GM12874 (cell line): ENCODE results near the gene TUBB3.

Experiments
- CTCF ChIP-seq: IDR thresholded peaks from 2 replicates; pipeline ENCODE4 v1.5.1; 2011; ENCODE audit warnings: low read depth, mild to moderate bottlenecking, control low read depth, low read length, moderate library complexity; ENCODE audit not compliant: insufficient read depth

The TUBB3 gene

GRCh38 chr16:89923640-89924296 is 626 bp downstream of the TUBB3 start:
- no peak for TF ChIP-seq CTCF

DNA sequence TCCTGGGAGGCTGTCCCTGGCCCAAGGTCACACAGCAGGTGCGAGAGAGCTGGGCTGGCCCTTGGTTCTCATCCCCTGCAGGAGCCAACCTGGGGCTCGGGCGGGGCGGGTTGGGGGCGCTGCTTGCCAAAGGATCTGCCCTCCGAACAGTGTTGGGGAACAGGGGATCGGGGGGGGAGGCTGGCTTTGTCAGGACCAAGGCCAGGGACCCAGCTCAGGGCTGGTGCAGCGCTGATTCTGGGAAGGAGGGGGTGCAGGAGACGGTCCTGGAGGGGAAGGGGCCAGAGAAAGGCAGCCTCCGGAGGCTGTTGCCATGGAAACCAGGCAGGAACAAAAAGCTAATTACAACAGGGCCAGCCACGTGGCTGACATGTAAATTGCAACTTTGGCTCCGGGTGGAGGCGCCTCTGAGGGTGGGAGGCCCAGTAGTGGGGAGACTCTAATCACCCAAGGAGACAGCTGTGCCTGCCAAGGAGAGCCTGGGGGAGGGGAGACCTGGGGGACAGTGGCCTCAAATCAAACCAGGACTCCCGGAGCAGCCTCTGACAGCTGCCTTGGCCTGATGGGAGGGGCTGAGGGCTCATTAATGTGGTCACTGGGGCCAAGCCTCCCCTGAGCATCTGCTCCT is 1.3 kb downstream of the TUBB3 start:
- TF ChIP-seq CTCF: no peak

DNA sequence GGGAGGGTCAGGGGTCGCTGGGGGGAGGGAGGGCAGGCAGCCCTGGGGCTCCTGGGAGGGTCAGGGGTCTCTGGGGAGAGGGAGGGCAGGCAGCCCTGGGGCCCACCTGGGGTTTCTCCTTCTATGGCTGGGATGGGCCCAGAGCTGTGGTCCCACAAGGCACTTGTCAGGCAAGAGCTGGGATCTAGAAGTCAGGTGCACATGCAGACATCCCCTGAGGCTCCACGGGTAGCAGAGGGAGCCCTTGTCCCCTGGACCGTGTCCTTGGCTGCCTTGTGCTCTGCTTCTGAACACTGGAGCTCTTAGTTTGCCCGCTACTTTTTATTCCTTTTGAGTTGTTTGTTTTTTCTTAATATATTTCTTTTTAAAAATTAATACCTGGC is 1.8 kb downstream of the TUBB3 start:
- no peak for TF ChIP-seq CTCF

DNA sequence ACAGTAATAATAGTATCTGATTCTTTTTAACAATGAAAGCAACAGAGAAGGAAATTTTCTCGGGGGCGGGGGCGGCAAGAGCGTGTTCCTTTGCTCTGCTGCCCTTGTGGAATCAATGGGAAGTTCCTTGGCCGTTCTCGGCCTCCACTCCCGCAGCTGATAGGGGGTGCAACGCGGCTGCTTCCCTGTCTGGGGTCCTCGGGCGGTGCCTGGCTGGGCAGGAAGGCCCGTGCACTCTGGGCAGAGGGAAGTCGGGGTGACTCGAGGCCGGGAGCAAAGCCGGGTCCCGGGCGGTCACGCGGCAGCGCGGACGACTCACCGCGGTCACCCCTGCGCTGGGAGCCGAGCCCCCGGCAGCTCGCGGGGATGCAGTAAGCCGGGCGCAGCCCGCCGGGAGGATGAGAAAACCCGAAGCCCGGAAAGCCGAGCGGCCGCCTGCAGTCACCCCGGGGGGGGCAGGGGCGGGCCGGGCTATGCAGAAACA is 2.5 kb downstream of the TUBB3 start:
- TF ChIP-seq CTCF: no peak

DNA sequence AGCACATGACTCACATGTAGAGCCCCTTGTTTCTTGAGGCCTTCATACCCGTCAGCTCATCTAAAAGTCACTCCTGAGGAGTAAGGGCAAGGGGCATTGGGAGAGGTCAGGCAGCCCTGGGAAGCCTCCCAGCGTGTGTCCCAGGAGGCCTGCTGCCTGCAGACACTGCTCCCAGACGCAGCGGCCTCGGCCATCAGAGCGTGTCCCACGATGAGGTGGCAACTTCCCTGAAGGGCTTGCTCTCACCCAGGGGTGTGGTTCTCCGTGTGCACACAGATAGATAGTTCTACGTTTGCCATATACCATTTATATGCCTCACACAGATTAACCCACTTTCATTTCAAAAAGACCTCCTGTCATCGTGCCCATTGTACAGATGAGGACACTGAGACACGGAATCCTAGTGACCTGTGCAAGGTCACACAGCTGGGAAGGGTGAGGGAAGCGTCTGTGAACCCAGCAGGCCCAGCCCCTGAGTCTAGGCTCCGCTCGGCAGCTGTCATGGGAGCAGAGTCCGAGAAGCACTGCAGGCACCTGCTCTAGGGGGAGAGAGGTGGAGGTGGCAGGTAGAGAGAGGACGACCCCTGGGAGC is 8.3 kb downstream of the TUBB3 start:
- no peak for TF ChIP-seq CTCF

DNA sequence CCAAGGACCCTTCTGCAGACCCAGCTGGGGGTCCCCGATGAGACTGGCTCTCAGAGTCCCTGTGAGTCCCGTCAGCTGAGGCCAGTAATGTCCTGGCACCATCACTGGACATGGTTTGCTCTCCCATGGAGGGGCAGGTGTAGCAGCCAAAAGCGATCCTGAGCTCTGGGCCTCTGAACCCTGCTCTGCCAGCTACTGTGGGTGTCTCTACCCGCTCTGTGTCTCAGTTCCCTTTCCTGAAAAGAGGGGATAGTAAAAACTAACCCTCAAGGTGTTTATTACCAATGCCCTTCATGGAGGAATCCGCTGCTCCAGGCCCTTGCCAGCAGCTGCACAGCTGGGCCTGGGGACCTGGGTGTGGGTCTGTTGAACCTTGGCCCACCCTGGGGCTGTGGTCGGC is 8.8 kb downstream of the TUBB3 start:
- no peak for TF ChIP-seq CTCF

- no peak for TF ChIP-seq CTCF
These were observed 11.7 kb downstream of the TUBB3 start for GRCh38 chr16:89934611-89935553.
